OCI-LY7 (cell line): ENCODE measurements around the gene EYS.

Source experiments
- EZH2phosphoT487 ChIP-seq: fragments of 200-600 bp; sonication (generic); IDR thresholded peaks from 2 replicates; pipeline ENCODE4 v1.6.1; 2018; ENCODE audit warnings: low read depth, borderline replicate concordance, mild to moderate bottlenecking, mixed run types, antibody characterized with exemption, low read length, moderate library complexity, mixed read lengths
- TF ChIP-seq, protein P1 (sequence below): fragments of 200-600 bp; sonication (generic); conservative IDR thresholded peaks from 2 replicates; pipeline ENCODE4 v1.5.1; 2014; ENCODE audit warnings: mild to moderate bottlenecking, antibody characterized with exemption, low read length, moderate library complexity, mixed read lengths

DNA sequence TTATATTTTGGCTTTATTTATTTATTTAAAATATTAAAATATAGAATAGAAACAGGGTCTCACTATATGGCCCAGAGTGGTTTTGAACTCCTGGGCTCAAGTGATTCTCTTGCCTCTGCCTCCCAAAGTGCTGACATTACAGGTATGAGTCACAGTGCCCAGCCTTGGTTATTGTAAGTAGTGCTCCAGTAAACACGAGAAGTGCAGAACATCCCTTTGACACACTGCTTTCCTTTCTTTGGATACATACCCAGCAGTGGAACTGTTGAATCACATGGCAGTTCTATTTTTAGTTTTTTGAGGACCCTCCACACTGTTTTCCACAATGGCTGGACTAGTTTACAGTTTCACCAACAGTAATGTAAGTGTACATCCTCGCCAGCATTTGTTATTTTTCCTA lies 1867.5 kb downstream of the EYS start:
- TF ChIP-seq, protein P1, sequence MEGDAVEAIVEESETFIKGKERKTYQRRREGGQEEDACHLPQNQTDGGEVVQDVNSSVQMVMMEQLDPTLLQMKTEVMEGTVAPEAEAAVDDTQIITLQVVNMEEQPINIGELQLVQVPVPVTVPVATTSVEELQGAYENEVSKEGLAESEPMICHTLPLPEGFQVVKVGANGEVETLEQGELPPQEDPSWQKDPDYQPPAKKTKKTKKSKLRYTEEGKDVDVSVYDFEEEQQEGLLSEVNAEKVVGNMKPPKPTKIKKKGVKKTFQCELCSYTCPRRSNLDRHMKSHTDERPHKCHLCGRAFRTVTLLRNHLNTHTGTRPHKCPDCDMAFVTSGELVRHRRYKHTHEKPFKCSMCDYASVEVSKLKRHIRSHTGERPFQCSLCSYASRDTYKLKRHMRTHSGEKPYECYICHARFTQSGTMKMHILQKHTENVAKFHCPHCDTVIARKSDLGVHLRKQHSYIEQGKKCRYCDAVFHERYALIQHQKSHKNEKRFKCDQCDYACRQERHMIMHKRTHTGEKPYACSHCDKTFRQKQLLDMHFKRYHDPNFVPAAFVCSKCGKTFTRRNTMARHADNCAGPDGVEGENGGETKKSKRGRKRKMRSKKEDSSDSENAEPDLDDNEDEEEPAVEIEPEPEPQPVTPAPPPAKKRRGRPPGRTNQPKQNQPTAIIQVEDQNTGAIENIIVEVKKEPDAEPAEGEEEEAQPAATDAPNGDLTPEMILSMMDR: no peak
- TF ChIP-seq EZH2phosphoT487: no peak
